GM12878 (cell line): ENCODE data around the gene ZNF296.

Experiments used
- BRCA1 ChIP-seq: IDR thresholded peaks from 2 replicates; pipeline ENCODE4 v1.6.1; 2011; ENCODE audit warnings: low read depth, low read length, improper control_type of control experiment
- NR2C2 ChIP-seq: IDR thresholded peaks from 2 replicates; pipeline ENCODE4 v1.6.1; 2011; ENCODE audit warnings: borderline replicate concordance, low read depth; ENCODE audit not compliant: control insufficient read depth, insufficient read length
- TAF1 ChIP-seq: IDR thresholded peaks from 2 replicates; pipeline ENCODE4 v1.6.1; 2011; ENCODE audit warnings: mild to moderate bottlenecking, low read depth, low read length, borderline replicate concordance
- TF ChIP-seq, protein P1 (sequence below): IDR thresholded peaks from 2 replicates; pipeline ENCODE4 v1.6.1; 2011; ENCODE audit warnings: mild to moderate bottlenecking, low read depth, low read length, moderate library complexity; ENCODE audit not compliant: insufficient replicate concordance

DNA sequence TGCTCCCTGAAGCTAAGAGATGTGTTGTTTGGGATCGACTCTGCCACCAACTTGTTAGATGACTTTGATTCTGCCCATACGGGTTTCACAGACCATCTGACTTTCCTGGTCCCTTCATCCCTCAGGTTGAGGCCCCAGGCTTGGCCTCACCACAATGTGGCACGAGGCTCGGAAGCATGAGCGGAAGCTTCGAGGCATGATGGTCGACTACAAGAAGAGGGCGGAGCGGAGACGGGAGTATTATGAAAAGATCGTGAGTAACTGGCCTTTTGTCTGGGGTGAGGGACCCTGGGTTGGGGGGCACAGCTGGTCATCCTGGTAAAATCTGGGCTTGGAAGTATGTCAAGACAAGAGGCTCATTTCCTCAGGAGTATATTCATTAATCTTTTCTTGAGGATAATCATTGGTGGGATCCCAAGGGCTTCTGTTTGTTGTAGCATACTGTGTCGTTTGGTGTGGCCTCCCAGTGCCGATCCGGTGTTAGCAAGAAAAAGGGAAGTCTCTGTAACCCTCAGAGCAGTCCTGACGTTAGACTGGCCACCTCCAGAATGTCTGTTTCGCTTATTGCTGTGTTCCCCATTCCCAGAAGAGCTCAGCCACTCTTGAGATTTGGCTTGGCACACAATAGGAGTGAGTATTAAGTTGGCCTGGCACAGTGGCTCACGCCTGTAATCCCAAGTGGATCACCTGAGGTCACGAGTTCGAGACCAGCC is 36.1 kb downstream of the ZNF296 start:
- TF ChIP-seq, protein P1, sequence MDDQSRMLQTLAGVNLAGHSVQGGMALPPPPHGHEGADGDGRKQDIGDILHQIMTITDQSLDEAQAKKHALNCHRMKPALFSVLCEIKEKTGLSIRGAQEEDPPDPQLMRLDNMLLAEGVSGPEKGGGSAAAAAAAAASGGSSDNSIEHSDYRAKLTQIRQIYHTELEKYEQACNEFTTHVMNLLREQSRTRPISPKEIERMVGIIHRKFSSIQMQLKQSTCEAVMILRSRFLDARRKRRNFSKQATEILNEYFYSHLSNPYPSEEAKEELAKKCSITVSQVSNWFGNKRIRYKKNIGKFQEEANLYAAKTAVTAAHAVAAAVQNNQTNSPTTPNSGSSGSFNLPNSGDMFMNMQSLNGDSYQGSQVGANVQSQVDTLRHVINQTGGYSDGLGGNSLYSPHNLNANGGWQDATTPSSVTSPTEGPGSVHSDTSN = no peak
- no peak for TF ChIP-seq BRCA1
- no peak for TF ChIP-seq NR2C2
- no peak for TF ChIP-seq TAF1
